DND-41 (cell line): ENCODE data around the gene ACE.
"Not testable (repeated sequence)": the region's sequence is repeated elsewhere in the genome, so short reads cannot be mapped to it uniquely, and the experiment has no call there.

ENCODE experiments used
- ATAC-seq: fragments of 200-7000 bp; cut with Tn5 transposase; 3 replicates; pipeline ENCODE4 v1.9.1; 2021; ENCODE audit warnings: low read depth; ENCODE audit not compliant: insufficient read depth
- DNase-seq: peaks from one replicate; pipeline ENCODE4 v3.0.0-alpha.2; 2020
- H2AFZ ChIP-seq: 2 replicates; pipeline ENCODE4 v1.6.0; 2012; ENCODE audit warnings: low read depth, low read length
- H3K27ac ChIP-seq: 2 replicates; pipeline ENCODE4 v1.5.1; 2012; ENCODE audit warnings: low read length, inconsistent platforms
- H3K27me3 ChIP-seq: fragments of 200-600 bp; sonication (generic); 2 replicates; pipeline ENCODE4 v1.6.0; 2012; ENCODE audit warnings: low read length, mild to moderate bottlenecking, inconsistent platforms; ENCODE audit not compliant: insufficient read depth, poor library complexity
- H3K36me3 ChIP-seq: 2 replicates; pipeline ENCODE4 v1.5.1; 2012; ENCODE audit warnings: low read length, inconsistent platforms; ENCODE audit not compliant: insufficient read depth
- H3K4me1 ChIP-seq: 2 replicates; pipeline ENCODE4 v1.5.1; 2012; ENCODE audit warnings: mild to moderate bottlenecking, low read length; ENCODE audit not compliant: insufficient read depth
- H3K4me2 ChIP-seq: 2 replicates; pipeline ENCODE4 v1.6.0; 2012; ENCODE audit warnings: mild to moderate bottlenecking, moderate library complexity, low read length, inconsistent platforms; ENCODE audit not compliant: insufficient read depth
- H3K4me3 ChIP-seq, 2 experiments: fragments of 200-600 bp in 1 of 2; shearing (Covaris generic) in 1 of 2; 2 replicates each; pipeline ENCODE4 v1.5.1; 2012 to 2016; ENCODE audit warnings: inconsistent platforms in 2 of 2, low read length in 2 of 2, mild to moderate bottlenecking in 2 of 2, low read depth in 1 of 2, moderate library complexity in 1 of 2
- H3K79me2 ChIP-seq: 2 replicates; pipeline ENCODE4 v1.6.0; 2012; ENCODE audit warnings: low read length, inconsistent platforms; ENCODE audit not compliant: insufficient read depth
- H3K9ac ChIP-seq: 2 replicates; pipeline ENCODE4 v1.6.0; 2012; ENCODE audit warnings: low read depth, mild to moderate bottlenecking, inconsistent platforms, low read length, moderate library complexity
- H3K9me3 ChIP-seq: 2 replicates; pipeline ENCODE4 v1.5.1; 2012; ENCODE audit warnings: low read length, moderate library complexity, mild to moderate bottlenecking, inconsistent platforms; ENCODE audit not compliant: insufficient read depth, severe bottlenecking
- H4K20me1 ChIP-seq: 2 replicates; pipeline ENCODE4 v1.6.0; 2012; ENCODE audit warnings: low read length; ENCODE audit not compliant: insufficient read depth
- CTCF ChIP-seq: IDR thresholded peaks from 2 replicates; pipeline ENCODE4 v1.5.1; 2012; ENCODE audit warnings: borderline replicate concordance, low read length, moderate library complexity, mild to moderate bottlenecking; ENCODE audit not compliant: poor library complexity, severe bottlenecking; ENCODE audit errors: extremely low read depth
- EZH2 ChIP-seq: IDR thresholded peaks from 3 replicates; pipeline ENCODE4 v1.6.1; 2012; ENCODE audit warnings: borderline replicate concordance, low read depth, mild to moderate bottlenecking, moderate library complexity, low read length, inconsistent platforms; ENCODE audit not compliant: severe bottlenecking

Gene ACE

DNA sequence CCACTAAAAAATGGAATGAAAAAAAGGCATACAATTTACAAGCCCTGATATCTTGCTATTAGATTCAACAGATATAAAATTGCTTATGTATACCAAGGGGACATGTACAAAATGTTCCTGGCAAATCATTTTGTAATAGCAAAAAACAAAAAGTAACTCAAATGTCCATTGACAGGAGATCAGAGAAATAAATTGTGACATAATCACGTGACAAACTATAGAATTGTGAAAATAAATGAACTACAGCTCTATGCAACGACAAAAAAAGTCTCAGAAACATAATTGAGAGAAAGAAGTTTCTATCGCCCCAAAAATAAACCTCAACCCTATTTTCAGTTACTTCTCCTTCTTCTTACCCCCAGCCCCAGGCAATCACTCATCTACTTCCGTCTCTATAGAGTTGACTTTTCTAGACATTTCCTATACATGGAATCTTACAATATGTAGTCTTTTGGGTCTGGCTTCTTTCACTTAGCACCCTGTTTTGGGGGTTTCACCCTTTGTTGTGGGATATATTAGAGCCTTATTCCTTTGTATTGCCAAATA lies 12.1 kb upstream of the ACE start:
- ATAC-seq = no peak
- TF ChIP-seq EZH2 (no peak), CTCF (no peak)
- no peak overlapping the region for H3K4me3 ChIP-seq
- H3K4me2 ChIP-seq = no peak overlapping the region
- no peak overlapping the region for H2AFZ ChIP-seq
- H3K4me1 ChIP-seq = no peaks in the 10 kb centered on the region
- no peaks in the 10 kb centered on the region for H3K79me2 ChIP-seq
- H3K27me3 ChIP-seq = no peaks in the 10 kb centered on the region
- no peaks in the 10 kb centered on the region for H3K36me3 ChIP-seq
- no peak for DNase-seq
- no peaks in the 10 kb centered on the region for H4K20me1 ChIP-seq
- no peak overlapping the region for H3K27ac ChIP-seq
- no peak overlapping the region for H3K9ac ChIP-seq
- H3K9me3 ChIP-seq = no peaks in the 10 kb centered on the region

GRCh38 chr17:63468099-63468498 lies 8.8 kb upstream of the ACE start:
- not testable (repeated sequence) for H3K4me1 ChIP-seq, H3K79me2 ChIP-seq, H4K20me1 ChIP-seq, H3K4me3 ChIP-seq, H3K27ac ChIP-seq, H3K9ac ChIP-seq, H3K36me3 ChIP-seq, ATAC-seq, H3K4me2 ChIP-seq, H2AFZ ChIP-seq, DNase-seq, H3K9me3 ChIP-seq, H3K27me3 ChIP-seq

DNA sequence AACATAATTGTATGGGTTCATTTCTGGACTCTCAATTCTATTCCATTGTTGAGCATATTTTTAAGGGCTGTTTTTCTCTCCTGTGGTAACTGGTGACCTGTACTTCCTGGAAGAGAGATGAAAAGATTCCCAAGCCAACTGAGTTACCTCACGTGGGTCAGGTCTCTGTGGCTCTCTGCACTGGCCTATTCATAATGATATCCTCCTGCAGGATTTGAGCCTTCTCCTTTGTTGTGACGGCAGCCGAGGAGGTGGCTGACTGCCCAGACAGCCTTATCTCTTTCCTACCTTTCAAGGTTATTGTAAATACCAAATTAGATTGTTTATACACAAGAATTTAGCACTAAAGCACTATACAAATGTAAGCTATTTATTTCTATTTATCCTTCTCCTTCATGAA lies 2.7 kb upstream of the ACE start:
- no peak for DNase-seq

More for the DNA sequence above, 2.7 kb upstream of the ACE start:
- H3K9ac ChIP-seq = no peak overlapping the region
- no peak for ATAC-seq
- H3K27me3 ChIP-seq = peaks cover 44% of the 10 kb centered on the region
- no peak overlapping the region for H3K27ac ChIP-seq
- no peak overlapping the region for H3K4me2 ChIP-seq
- H3K9me3 ChIP-seq = no peaks in the 10 kb centered on the region
- H3K79me2 ChIP-seq = no peaks in the 10 kb centered on the region
- no peak overlapping the region for H2AFZ ChIP-seq
- H3K36me3 ChIP-seq = no peaks in the 10 kb centered on the region
- TF ChIP-seq EZH2 (no peak), CTCF (no peak)
- H3K4me3 ChIP-seq = no peak overlapping the region
- peaks cover 22% of the 10 kb centered on the region for H4K20me1 ChIP-seq
- peaks cover 21% of the 10 kb centered on the region for H3K4me1 ChIP-seq
